HG02884 (cell line): ENCODE data around the gene PRKCSH.
"Not testable (repeated sequence)": the region's sequence is repeated elsewhere in the genome, so short reads cannot be mapped to it uniquely, and the experiment has no call there.

Experiments
- ATAC-seq: cut with Tn5 transposase; IDR thresholded peaks from one replicate; pipeline ENCODE4 v1.9.1; 2021; ENCODE audit warnings: mild to moderate bottlenecking, moderate library complexity; ENCODE audit not compliant: unreplicated experiment

Gene PRKCSH, protein sequence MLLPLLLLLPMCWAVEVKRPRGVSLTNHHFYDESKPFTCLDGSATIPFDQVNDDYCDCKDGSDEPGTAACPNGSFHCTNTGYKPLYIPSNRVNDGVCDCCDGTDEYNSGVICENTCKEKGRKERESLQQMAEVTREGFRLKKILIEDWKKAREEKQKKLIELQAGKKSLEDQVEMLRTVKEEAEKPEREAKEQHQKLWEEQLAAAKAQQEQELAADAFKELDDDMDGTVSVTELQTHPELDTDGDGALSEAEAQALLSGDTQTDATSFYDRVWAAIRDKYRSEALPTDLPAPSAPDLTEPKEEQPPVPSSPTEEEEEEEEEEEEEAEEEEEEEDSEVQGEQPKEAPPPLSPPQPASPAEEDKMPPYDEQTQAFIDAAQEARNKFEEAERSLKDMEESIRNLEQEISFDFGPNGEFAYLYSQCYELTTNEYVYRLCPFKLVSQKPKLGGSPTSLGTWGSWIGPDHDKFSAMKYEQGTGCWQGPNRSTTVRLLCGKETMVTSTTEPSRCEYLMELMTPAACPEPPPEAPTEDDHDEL

DNA sequence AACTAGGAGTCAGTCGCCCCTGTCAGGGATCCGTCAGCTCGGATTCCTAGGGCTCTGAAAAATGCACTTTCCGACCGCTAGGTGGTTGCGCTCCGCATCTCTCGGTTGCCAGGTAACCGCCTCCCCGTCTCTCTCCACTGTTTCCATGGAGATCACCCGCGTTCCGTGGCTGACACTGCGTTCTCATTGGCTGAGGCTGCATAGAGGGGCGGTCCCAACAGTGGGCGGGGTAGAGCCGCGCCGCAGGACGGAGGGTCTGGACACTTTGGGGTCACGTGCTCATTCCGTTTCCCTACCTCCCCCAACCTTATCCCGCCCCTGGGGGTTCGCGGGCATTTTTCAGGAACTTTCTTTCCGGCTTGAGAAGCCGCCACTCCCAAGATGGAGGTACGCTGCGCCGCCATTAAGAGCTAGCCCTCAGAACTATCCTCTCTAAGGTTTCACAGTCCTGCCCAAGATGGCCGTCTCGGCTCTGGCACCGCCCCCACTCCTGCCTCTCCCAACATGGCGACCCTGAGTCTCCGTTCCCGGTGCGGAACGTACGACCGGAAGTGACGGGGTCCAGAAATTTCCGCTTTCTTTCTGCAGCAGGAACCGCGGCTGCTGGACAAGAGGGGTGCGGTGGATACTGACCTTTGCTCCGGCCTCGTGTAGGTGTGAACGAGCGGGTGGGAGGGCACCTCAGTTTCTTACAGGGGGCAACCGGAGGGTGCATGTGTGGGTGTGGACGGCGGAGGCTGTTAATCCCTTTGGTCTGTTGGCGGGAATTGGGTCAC, at the start of gene PRKCSH, which contains the start of gene ODAD3:
TSS of gene PRKCSH (plus strand) at position 579 of the 776 bp plus-strand sequence. CDS start 483 bp downstream, outside the sequence.
TSS of gene ODAD3 (minus strand) at position 65 of the 776 bp plus-strand sequence. CDS start 105 bp downstream, outside the sequence.
- ATAC-seq: peak; percentile 85

DNA sequence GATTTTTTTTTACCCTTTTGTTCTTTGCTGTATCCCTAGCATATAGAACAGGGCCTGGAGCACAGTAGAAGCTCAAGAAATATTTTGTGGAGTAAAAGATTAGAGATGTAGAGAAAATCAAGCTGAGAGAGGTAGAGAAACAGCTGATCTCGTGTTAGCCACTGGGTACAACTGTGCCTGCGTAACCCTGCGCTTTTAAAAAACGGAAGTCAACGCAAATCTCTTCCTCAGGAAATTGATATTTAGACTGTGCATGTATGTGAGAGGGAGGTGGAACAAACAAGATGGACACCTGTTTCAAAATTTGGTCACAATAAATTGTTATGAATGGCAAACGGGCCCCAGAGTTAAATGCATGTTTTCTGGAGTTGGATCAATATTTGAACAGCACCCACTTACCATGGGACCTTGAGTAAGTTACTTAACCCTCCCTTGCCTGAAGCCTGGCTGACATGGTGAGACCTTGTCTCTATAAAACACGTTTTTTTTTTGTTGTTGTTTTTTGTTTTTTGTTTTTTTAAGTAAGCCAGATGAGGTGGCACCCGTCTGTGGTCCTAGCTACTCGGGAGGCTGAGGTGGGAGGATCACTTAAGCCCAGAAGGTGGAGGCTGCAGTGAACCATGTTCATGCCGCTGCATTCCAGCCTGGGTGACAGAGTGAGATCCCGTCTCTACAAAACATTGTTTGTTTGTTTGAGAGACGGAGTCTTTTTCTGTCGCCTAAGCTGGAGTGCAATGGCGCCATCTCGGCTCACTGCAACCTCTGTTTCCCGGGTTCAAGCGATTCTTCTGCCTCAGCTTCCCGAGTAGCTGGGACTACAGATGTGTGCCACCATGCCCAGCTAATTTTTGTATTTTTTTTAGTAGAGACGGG, 48.0 kb upstream of the PRKCSH start:
- no peak for ATAC-seq

DNA sequence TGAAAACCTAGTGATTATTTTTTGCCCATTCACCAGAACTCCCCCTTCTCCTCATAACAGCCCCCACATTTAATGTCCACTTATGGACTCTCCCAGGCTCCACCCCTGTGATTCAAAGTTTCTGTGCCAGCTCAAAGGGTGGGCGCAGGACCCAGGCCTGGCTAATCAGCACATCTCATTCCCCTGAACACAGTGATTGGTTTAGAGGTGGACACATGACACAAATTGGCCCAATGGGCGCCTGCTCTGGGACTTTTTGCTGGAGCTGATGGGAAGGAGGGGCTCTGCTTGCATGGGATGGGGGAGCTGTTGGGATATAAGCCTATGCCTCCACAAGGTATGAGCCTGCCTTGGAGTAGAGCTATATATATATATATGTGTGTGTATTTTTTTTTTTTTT, 45.1 kb upstream of the PRKCSH start:
- ATAC-seq: no peak

DNA sequence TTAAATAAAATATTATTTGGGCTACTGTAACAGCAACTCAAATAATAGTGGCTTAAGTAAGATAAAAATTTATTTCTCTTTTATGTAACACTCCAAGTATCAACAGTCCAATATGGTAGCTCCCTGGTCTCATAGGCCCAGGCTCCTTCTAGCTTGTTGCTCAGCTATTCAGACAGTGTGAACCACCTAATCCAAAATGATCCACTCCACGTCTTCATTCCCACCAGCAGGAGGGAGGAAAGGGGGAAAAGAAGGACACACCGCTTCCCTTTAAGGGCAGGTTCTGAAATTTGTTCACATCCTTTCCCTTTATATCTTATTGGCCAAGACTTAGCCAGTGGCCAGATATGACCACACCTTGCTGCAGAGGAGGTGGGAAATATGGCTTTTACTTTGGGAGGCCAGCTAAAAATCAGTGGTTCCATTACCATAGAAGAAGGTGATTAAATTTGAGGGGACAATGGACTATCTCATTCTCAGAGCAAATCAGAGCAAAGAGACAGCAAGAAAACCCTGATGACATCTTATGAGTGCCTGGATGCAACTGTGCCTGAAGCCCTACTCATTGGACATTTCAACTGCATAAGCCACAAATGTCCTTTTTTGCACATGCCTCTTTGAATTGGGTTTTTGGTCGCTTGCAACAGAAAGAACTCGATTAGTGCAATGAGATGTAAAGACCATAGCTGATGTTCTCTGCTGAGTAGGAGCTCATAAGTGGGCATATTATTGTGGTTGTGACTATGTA, 44.3 kb upstream of the PRKCSH start:
- ATAC-seq: no peak

DNA sequence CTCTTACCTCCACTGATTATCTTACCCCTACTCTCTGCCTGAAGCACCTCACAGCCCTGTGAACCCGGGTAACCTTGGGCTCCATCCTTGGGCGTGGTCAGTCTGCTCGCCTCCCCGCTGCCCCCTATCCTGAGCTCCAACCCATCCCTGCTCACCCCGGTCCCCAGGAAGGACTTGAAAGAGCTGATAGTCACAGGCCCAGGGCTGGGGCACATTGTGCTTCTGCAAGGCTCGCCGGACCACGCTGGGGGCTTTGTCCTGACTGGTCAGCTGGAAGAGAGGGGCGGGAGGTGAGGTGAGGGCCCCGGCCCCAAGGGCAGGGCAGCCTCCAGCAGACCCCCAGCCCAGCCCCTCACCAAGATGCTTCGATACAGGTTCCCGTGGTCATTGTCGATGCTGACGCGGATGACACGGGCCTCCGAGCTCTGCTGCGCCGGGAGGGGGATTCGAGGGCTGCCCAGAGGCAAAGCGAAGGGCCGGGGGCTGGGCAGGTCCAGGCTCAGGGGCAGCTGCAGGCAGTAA, 38.3 kb upstream of the PRKCSH start:
- no peak for ATAC-seq

DNA sequence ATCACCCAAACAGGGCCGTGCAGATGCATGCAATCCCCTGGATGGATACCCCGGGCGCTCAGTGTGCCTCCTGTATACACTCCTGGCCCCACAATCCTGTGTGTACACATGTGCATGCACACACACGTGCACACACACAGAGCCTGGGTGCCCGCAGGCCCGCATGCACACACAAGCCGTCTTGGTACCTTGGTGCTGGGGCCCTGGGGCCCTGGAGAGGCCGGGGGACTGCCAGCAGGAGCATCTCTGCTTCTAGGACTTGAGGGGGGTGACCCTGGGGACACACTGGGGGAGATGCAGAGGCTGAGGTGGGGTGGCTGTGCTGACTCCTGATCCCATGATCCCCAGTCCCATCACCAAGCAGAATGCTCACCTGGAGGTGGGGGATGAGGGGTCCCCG, 35.8 kb upstream of the PRKCSH start:
- no peak for ATAC-seq

DNA sequence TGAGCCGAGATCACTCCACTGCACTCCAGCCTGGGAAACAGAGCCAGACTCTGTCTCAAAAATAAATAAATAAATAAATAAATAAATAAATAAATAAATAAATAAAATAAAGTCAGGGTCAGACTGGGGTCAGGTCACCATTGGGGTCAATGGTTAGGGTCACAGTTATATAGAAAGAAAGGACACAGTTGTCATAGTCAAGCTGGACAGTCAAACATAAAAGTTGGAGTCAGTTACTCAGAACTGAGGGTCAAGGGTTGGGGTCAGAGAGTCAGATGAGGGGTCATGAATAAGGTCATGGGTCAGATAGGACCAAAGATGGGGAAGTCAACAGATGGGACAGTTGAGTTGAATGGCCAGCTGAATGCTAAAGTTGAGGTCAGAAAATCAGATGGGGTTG, 34.6 kb upstream of the PRKCSH start:
- no peak for ATAC-seq

DNA sequence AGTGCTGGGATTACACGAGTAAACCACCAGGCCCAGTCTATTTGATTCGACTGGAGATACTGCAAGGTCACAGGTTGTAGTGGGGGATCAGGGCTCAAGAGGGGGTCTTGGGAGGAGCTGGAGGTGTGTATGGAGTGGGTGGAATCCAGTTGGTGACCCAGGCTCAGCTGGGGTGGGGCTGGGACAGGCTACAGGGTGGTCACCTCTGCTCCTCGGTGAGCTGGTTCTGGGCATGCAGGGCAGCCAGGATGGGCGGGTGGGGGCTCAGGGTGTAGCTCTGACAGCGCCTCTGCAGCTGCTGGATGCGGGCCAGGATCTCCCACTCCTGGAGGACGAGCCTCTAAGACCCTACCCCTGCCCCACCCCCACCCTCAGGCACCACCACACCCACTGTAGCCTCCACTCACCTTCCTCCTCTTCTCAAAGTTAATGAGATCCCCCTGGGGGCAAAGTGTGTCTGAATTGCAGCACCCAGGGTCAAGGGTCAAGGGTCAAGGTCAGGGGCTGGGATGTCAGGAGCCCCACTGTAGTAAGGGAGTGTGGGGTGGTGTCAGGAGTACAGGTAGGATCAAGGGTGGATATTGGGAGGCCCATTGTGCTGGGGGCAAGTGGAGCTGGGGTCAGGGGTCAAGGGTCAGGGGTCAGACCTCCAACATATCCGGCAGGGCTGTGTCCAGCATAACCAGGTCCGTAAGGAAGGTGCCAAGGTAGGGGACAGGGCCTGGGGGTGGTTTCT, 33.5 kb upstream of the PRKCSH start:
- no peak for ATAC-seq

DNA sequence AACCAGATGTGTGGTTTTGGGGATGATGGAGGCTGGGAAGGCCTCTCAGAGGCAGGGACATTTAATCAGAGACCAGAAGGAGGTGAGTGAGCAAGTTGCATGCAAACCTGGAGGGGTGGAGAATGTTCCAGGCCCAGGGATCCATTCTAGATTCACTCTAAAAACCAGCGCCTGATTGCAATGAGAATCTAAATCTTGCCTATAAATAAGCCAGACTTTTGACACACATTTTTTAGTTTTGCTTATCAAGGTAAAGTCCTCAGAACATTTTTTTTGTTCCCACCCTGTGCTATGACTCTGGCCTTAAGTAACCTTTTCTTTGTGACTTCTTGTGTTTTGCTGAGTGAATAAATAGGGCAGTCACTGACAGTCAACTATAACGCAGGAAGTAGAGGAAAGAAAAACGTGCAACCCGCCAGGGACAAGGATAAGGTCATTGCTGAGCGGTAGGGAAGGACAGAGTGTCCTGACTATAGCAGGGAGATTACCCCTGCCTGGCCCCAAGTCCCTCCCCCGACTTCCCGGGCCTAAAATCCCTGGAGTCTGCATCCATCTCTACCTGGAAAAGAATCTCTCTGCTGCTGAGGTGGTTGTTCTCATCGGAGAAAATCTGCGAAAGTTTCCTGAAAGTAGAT, 30.7 kb upstream of the PRKCSH start:
- ATAC-seq: no peak

DNA sequence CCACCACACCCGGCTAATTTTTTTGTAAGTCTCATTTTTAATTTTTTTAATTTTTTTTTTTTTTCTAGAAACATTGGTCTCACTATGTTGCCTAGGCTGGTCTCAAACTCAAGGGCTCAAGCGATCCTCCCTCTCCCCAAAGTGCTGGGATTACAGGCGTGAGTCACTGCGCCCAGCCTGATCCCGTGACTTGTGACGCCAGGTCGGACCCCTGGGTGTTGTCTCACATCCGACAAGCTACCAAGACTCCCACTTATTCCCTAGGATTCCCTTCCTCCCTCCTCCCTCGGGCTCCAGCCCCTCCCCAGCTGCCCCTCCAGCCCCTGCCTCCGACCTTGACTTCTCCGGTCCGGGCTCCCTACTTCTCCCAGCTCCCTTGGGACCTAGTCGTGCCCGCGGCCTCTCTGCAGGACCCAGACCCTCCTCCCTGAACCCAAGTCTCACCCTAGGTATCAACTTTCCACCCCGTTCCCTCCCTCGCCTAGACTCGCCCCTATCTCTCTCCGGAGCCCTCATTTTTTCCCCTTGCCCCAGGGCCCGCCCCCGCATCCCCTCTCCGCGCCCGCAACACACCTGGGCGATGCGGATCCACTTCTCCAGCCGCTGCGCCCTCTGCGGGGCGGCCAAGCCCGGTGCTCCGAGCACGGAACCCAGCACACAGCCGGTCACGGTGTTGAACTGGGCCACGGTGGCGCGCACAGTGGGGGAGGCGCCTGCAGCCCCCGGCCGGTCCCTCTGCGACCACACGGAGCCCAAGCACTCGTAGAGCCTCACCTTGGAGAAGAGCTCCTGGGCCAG, 29.4 kb upstream of the PRKCSH start:
- ATAC-seq: no peak

DNA sequence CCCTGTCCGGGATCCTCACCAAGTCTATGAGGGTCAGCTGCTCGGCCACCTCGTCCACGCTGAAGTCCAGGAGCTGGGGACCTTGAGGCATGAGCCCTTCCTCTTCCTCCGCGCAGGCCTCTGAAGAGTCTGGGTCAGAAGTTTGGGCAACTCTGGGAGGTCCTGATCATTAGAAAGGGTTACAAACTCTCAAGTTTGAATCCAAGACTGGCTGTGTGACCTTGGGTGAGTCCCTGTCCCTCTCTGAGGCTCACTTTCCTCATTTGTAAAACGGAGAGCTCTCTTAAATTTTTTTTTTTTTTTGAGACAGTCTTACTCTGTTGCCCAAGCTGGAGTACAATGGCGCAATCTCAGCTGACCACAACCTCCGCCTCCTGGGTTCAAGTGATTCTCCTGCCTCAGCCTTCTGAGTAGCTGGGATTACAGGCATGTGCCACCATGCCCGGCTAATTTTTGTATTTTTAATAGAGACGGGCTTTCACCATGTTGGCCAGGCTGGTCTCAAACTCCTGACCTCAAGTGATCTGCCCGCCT, 28.7 kb upstream of the PRKCSH start:
- ATAC-seq: not testable (repeated sequence)

DNA sequence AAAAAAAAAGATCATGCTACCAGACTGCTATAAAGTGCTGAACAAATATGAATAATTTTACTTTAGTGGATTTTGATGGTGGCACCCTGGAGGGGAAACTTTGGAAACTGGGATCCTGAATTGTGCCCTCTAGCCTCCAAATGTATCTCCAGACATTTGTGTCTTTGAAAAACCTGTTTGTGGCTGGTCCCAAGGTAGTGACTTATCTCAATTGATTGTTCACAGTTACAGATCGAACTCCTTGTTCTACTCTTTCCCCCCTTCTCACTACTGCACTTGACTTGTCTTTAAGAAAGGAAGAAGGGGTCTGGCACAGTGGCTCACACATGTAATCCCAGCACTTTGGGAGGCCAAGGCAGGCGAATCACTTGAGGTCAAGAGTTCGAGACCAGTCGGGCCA, 26.8 kb upstream of the PRKCSH start:
- no peak for ATAC-seq

DNA sequence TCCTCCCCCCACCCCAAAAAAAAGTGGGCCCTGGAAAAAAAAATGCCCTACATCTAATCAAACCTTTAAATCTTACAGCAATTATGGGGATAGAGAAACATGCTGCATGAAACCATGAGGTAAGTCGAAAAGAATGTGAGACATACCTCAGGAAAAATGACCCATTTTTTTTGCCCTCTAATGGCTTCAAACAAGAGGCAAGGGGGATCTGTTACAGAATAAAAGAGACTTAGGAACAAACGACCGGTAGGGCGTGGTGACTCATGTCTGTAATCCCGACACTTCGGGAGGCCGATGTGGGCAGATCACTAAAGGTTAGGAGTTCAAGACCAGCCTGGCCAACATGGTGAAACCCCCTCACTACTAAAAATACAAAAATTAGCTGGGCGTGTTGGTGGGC, 24.8 kb upstream of the PRKCSH start:
- ATAC-seq: no peak

DNA sequence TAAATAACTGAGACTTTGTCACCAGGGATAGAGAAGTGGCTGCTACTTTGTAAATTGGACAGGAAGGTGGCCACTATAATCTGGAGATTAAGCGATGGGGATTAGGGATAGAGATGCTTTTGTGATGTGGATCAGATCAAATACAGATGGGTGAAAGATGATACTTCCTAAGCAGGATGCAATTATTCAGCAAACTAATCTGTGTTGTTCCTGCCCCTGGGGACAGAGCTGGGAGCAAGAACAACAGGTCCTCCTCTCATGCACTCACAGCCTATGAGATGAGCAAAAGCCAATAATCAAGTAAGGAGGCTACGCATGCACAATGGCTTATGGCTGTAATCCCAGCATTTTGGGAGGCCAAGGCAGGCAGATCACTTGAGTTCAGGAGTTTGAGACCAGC, 20.9 kb upstream of the PRKCSH start:
- no peak for ATAC-seq

DNA sequence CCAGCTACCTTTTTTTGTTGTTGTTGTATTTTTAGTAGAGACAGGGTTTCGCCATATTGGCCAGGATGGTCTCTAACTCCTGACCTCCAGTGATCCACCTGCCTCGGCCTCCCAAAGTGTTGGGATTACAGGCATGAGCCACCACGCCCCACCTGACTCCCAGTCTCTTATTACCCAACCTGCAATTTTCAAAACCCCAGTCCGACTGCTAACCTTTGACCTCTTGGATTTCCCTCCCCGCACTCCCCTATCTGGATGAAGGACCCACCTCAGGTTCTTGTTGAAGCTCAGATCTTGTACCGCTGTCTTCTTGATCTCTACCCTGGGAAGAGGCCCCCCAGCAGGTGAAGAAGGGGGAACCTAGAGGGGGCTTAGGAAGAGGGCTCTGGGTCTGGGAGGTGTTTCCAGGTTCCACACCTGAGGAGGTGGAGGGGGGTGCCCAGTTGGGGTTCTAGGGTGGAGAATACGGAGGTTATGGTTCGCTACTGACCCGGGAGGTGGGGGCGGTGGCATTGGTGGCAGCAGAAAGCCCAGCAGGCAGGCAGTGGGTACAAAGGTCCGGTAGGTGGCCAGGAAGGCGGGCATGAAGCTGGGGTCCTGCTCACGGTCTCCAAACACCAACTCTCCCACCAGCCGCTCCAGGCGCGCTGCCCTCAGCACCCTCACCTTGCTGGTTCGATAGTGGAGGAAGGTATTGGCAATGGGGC, 18.9 kb upstream of the PRKCSH start:
- ATAC-seq: no peak

DNA sequence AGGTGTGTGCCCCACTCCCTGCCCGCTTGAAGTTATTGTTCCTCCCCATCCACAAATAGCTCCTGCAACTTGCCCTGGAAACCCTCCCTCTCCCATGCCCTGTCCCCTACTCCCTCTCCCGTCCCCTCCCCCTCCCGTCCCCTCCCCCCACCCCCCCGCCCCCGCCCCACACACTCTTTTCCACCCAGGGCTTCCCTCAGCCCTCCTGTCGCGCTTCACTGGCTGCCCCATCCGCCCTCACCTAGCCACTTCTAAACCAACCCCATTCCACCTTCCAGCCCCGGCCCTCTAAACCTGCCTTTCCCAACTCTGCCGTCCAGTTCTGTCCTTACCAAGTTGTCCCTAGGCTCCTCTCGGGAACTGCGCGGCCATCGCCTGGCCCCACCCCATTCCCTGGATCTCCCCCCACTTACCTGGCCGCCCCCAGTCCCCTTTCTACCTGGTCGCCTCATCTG, 17.3 kb upstream of the PRKCSH start:
- no peak for ATAC-seq
